ENCODE measurements around the gene NAP1L1.

- no peak for TF ChIP-seq CTCF (IDR thresholded peaks at IDR 0.05)
- no peak for TF ChIP-seq SIN3A (IDR thresholded peaks at IDR 0.05; ENCODE audit: borderline replicate concordance, insufficient read depth, low read depth, low read length)
- no peak for TF ChIP-seq POLR2AphosphoS5 (IDR thresholded peaks at IDR 0.05; ENCODE audit: low read depth, low read length)
Measured at GRCh38 chr12:76108356-76108755, 23.9 kb upstream of the NAP1L1 start.

Measured in Panc1 (cell line).